ENCODE measurements around the gene IFT52.

IFT52 gene

GRCh38 chr20:43680981-43681380 lies 90.2 kb downstream of the IFT52 start:
- DNase-seq (ENCODE audit: low read depth, low spot score), result no peak
- H3K27ac ChIP-seq, result no peak overlapping the region

- no peak overlapping the region for H3K27ac ChIP-seq
- DNase-seq (ENCODE audit: low read depth, low spot score), result no peak
Measured at GRCh38 chr20:43681468-43681942, 90.8 kb downstream of the IFT52 start.

- no peak for DNase-seq (ENCODE audit: low read depth, low spot score)
- H3K27ac ChIP-seq, result no peak overlapping the region
Measured at GRCh38 chr20:43681991-43682410, 91.3 kb downstream of the IFT52 start.

- DNase-seq (ENCODE audit: low read depth, low spot score), result no peak
- no peak overlapping the region for H3K27ac ChIP-seq
Measured at GRCh38 chr20:43682446-43682845, 91.7 kb downstream of the IFT52 start.

GRCh38 chr20:43686820-43687219 lies 96.1 kb downstream of the IFT52 start:
- no peak overlapping the region for H3K27ac ChIP-seq
- DNase-seq (ENCODE audit: low read depth, low spot score), result no peak

GRCh38 chr20:43689165-43689564 lies 98.4 kb downstream of the IFT52 start:
- DNase-seq (ENCODE audit: low read depth, low spot score), result no peak
- no peak overlapping the region for H3K27ac ChIP-seq

- H3K27ac ChIP-seq, result no peak overlapping the region
- no peak for DNase-seq (ENCODE audit: low read depth, low spot score)
Measured at GRCh38 chr20:43690943-43691598, 100.3 kb downstream of the IFT52 start.

GRCh38 chr20:43691928-43692524 lies 101.3 kb downstream of the IFT52 start:
- H3K27ac ChIP-seq, result no peak overlapping the region
- no peak for DNase-seq (ENCODE audit: low read depth, low spot score)

- H3K27ac ChIP-seq, result no peak overlapping the region
- DNase-seq (ENCODE audit: low read depth, low spot score), result no peak
Measured at GRCh38 chr20:43694763-43695162, 104.0 kb downstream of the IFT52 start.

- no peak overlapping the region for H3K27ac ChIP-seq
- DNase-seq (ENCODE audit: low read depth, low spot score), result no peak
Measured at GRCh38 chr20:43695571-43695970, 104.8 kb downstream of the IFT52 start.
